ENCODE data around the gene RNASE11.

DNA sequence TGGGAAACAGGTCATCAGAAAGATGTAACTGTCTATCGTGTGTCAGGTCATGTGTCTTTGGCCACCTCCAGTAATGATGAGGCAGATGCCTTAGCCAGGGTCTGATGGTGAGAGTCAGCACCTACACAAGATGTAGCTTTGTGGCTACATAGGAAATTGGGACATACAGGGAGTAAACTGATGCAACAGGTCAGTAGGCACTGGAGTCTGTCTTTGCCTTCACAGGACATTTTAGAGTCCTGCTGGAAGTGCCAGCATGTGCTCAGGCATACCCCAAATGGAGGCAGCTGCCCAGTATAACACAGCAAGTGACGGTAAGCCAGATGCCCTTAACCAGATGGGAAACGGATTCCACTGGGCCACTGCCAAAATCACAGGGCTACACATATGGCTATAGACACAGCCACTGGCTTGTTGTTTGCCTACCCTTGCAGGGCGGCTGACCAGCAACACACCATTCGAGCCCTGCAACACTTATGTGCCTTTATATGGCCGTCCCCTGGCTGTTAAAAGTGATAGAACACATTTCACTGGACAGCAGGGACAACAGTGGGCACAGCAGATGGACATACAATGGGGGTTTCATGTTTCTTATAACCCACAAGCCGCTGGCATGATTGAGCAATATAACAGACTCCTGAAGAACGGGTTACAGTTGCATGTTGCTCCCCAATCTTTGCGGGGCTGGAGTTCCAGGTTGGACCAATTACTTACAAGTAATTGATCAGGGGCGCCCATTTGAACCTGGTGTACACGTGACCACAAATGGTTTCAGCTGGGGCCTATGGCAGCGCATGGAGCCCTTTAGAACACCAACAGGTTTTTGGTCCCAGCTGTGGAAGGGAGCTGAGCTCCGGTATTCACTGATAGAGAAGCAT, 16.3 kb upstream of the RNASE11 start:
- TF ChIP-seq, protein P1, sequence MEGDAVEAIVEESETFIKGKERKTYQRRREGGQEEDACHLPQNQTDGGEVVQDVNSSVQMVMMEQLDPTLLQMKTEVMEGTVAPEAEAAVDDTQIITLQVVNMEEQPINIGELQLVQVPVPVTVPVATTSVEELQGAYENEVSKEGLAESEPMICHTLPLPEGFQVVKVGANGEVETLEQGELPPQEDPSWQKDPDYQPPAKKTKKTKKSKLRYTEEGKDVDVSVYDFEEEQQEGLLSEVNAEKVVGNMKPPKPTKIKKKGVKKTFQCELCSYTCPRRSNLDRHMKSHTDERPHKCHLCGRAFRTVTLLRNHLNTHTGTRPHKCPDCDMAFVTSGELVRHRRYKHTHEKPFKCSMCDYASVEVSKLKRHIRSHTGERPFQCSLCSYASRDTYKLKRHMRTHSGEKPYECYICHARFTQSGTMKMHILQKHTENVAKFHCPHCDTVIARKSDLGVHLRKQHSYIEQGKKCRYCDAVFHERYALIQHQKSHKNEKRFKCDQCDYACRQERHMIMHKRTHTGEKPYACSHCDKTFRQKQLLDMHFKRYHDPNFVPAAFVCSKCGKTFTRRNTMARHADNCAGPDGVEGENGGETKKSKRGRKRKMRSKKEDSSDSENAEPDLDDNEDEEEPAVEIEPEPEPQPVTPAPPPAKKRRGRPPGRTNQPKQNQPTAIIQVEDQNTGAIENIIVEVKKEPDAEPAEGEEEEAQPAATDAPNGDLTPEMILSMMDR (IDR thresholded peaks at IDR 0.05; ENCODE audit: borderline replicate concordance, extremely low read depth, low read length, poor library complexity, severe bottlenecking) = no peak
- TF ChIP-seq EZH2 (IDR thresholded peaks at IDR 0.05; ENCODE audit: borderline replicate concordance, low read depth, low read length, severe bottlenecking) = no peak
